ENCODE results near the gene ACE2.

The ACE2 gene

GRCh38 chrX:15512401-15512965 is 88.3 kb downstream of the ACE2 start:
- DNase-seq (ENCODE audit: low spot score in 2 of 2) (no peak), ATAC-seq (ENCODE audit: low read depth) (no peak)
- H3K27me3 Mint-ChIP-seq: peaks cover 4% of the 10 kb centered on the region
- H3K4me3 Mint-ChIP-seq: no peak overlapping the region
- H3K9me3 Mint-ChIP-seq: no peaks in the 10 kb centered on the region
- H3K36me3 Mint-ChIP-seq: no peaks in the 10 kb centered on the region
- no peak overlapping the region for H3K27ac Mint-ChIP-seq
- no peaks in the 10 kb centered on the region for H3K4me1 Mint-ChIP-seq

- Mint-ChIP-seq H3K36me3 (no peaks in the 10 kb centered on the region), H3K27me3 (peaks cover 4% of the 10 kb centered on the region), H3K27ac (no peak overlapping the region), H3K4me1 (no peaks in the 10 kb centered on the region), H3K9me3 (no peaks in the 10 kb centered on the region), H3K4me3 (no peak overlapping the region)
- DNase-seq (ENCODE audit: low spot score in 2 of 2) (no peak), ATAC-seq (ENCODE audit: low read depth) (no peak)
Measured at GRCh38 chrX:15511563-15511962, 89.2 kb downstream of the ACE2 start.
